HEK293 (cell line): ENCODE measurements around the gene ING5.

Experiments
- CTCF ChIA-PET: fragments of 350-600 bp; formaldehyde crosslinking; extraction: SDS; loops from one replicate; lab custom pipeline; 2021; ENCODE audit warnings: antibody characterized with exemption; lab: Yijun Ruan, JAX
- POLR2A ChIA-PET: fragments of 300-600 bp; formaldehyde crosslinking; extraction: SDS; loops from one replicate; lab custom pipeline; 2020; ENCODE audit warnings: antibody characterized with exemption, inconsistent platforms; lab: Yijun Ruan, JAX
- H3K27ac ChIP-seq: fragments of 200-500 bp; sonication (Bioruptor generic); 2 replicates; pipeline ENCODE4 v1.5.1; 2014; ENCODE audit warnings: low read depth, low read length, control low read depth, inconsistent platforms; ENCODE audit errors: extremely low read depth
- H3K36me3 ChIP-seq, 2 experiments: fragments of 200-500 bp in 1 of 2; sonication (Bioruptor generic) in 1 of 2; 1 replicate in 1 of 2; 2 replicates in 1 of 2; pipeline ENCODE4 v1.5.1; 2014 to 2017; ENCODE audit warnings: inconsistent platforms in 2 of 2, low read length in 2 of 2; ENCODE audit not compliant: control insufficient read depth in 2 of 2, insufficient read depth in 1 of 2
- H3K4me1 ChIP-seq: fragments of 200-500 bp; sonication (Bioruptor generic); 2 replicates; pipeline ENCODE4 v1.5.1; 2014; ENCODE audit warnings: mild to moderate bottlenecking, low read length, inconsistent platforms; ENCODE audit not compliant: control insufficient read depth, insufficient read depth
- H3K4me3 ChIP-seq: 2 replicates; pipeline ENCODE4 v1.5.1; 2011; ENCODE audit warnings: low read depth, mild to moderate bottlenecking, control low read depth, low read length, moderate library complexity
- H3K9me3 ChIP-seq: fragments of 200-500 bp; sonication (Bioruptor generic); 2 replicates; pipeline ENCODE4 v1.5.1; 2014; ENCODE audit warnings: low read depth, low read length, inconsistent platforms; ENCODE audit not compliant: control insufficient read depth, insufficient read depth
- EGR2 ChIP-seq: fragments of 450-650 bp; formaldehyde crosslinking; IDR thresholded peaks from 2 replicates; pipeline ENCODE4 v1.5.1; 2016; ENCODE audit warnings: low read depth, missing biosample characterization, missing genetic modification characterization
- HIC1 ChIP-seq: fragments of 450-650 bp; formaldehyde crosslinking; IDR thresholded peaks from 2 replicates; pipeline ENCODE4 v1.5.1; 2016; ENCODE audit warnings: missing biosample characterization, missing genetic modification characterization
- PATZ1 ChIP-seq: fragments of 450-650 bp; formaldehyde crosslinking; IDR thresholded peaks from 2 replicates; pipeline ENCODE4 v1.5.1; 2016; ENCODE audit warnings: missing biosample characterization, missing genetic modification characterization
- PRDM6 ChIP-seq: fragments of 450-650 bp; formaldehyde crosslinking; IDR thresholded peaks from 2 replicates; pipeline ENCODE4 v1.5.1; 2017; ENCODE audit warnings: missing biosample characterization, missing genetic modification characterization
- ZBTB10 ChIP-seq: fragments of 450-650 bp; formaldehyde crosslinking; IDR thresholded peaks from 2 replicates; pipeline ENCODE4 v1.5.1; 2016; ENCODE audit warnings: missing biosample characterization, missing genetic modification characterization
- ZNF140 ChIP-seq: fragments of 450-650 bp; formaldehyde crosslinking; IDR thresholded peaks from 2 replicates; pipeline ENCODE4 v1.5.1; 2016; ENCODE audit warnings: missing biosample characterization, missing genetic modification characterization
- ZNF18 ChIP-seq: fragments of 450-650 bp; formaldehyde crosslinking; IDR thresholded peaks from 2 replicates; pipeline ENCODE4 v1.5.1; 2016; ENCODE audit warnings: missing biosample characterization, missing genetic modification characterization
- ZNF292 ChIP-seq: fragments of 450-650 bp; formaldehyde crosslinking; IDR thresholded peaks from 2 replicates; pipeline ENCODE4 v1.5.1; 2016; ENCODE audit warnings: low read depth, missing biosample characterization, missing genetic modification characterization, borderline replicate concordance
- ZNF600 ChIP-seq: fragments of 450-650 bp; formaldehyde crosslinking; IDR thresholded peaks from 2 replicates; pipeline ENCODE4 v1.5.1; 2016; ENCODE audit warnings: missing biosample characterization, missing genetic modification characterization
- ZNF621 ChIP-seq: fragments of 450-650 bp; formaldehyde crosslinking; IDR thresholded peaks from 2 replicates; pipeline ENCODE4 v1.5.1; 2017; ENCODE audit warnings: missing biosample characterization, missing genetic modification characterization
- ZNF776 ChIP-seq: fragments of 450-650 bp; formaldehyde crosslinking; IDR thresholded peaks from 2 replicates; pipeline ENCODE4 v1.5.0; 2017; ENCODE audit warnings: missing biosample characterization, missing genetic modification characterization, borderline replicate concordance

Gene ING5

GRCh38 chr2:241655516-241656189 lies 46.2 kb upstream of the ING5 start (continued):
- TF ChIP-seq ZNF292 (tag by site-specific recombination) (no peak), ZNF600 (tag by site-specific recombination) (no peak), HIC1 (tag by site-specific recombination) (no peak), ZNF621 (tag by site-specific recombination) (no peak), ZNF776 (no peak), ZNF140 (tag by site-specific recombination) (no peak), PRDM6 (no peak), ZNF18 (tag by site-specific recombination) (no peak), PATZ1 (no peak)

- ChIA-PET POLR2A (no interaction called here), CTCF (interaction anchor here (0.7 to 1.0 kb wide), 2 partner anchors 46 to 487 kb away, joined by 5 to 7 read pairs; no protein-coding TSS in a partner anchor)
- H3K4me1 ChIP-seq, result no peaks in the 10 kb centered on the region
- TF ChIP-seq EGR2 (tag by site-specific recombination) (0 out of 2 replicates have a peak, but pooled peaks have one; percentile 4), ZBTB10 (tag by site-specific recombination) (no peak)
- peaks cover 0 to 91% of the 10 kb centered on the region in 2 experiments; a peak in 2 of 3 replicates for H3K36me3 ChIP-seq
- no peak overlapping the region for H3K27ac ChIP-seq
- H3K9me3 ChIP-seq, result no peaks in the 10 kb centered on the region
- no peak overlapping the region for H3K4me3 ChIP-seq
Observed at GRCh38 chr2:241656190-241656741, 45.6 kb upstream of the ING5 start.
